GM12878 (cell line): ENCODE measurements around the gene DESI1. TPM values are rescaled to one million over a fixed set of nuclear protein-coding genes. Genes with fewer than 3 reads are reported as not detected.

Source experiments
- ATAC-seq: fragments of 200-7000 bp; cut with Tn5 transposase; 3 replicates; pipeline ENCODE4 v1.9.1; 2020; ENCODE audit warnings: mild to moderate bottlenecking, moderate library complexity
- Bru-seq: library from RNA; stranded (reverse); fragments of 400-500 nt; gene quantifications from one replicate; lab custom pipeline; 2021; lab: Mats Ljungman, UMichigan
- BruChase-seq, 2 experiments: library from RNA; stranded (reverse); fragments of 400-500 nt; gene quantifications; one replicate each; lab custom pipeline; 2021; lab: Mats Ljungman, UMichigan
- BruUV-seq: library from RNA; stranded (reverse); fragments of 400-500 nt; replicated peaks from 2 replicates; lab custom pipeline; 2021; lab: Mats Ljungman, UMichigan
- CTCF ChIA-PET: fragments of 300-600 bp; sonication (Branson Sonifier 250); formaldehyde crosslinking; extraction: SDS; loops from one replicate; lab custom pipeline; 2021; ENCODE audit warnings: inconsistent platforms; lab: Yijun Ruan, JAX
- POLR2A ChIA-PET: fragments of 350-600 bp; formaldehyde crosslinking; extraction: SDS; loops from one replicate; lab custom pipeline; 2021; ENCODE audit warnings: inconsistent platforms; lab: Charles Lee
- RAD21 ChIA-PET: fragments of 300-600 bp; sonication (Branson Sonifier 250); formaldehyde crosslinking; loops from one replicate; lab custom pipeline; 2023; ENCODE audit warnings: antibody characterized with exemption; ENCODE audit not compliant: unreplicated experiment; lab: Charles Lee
- SMC1A ChIA-PET: fragments of 300-600 bp; sonication (Branson Sonifier 250); formaldehyde crosslinking; loops from one replicate; lab custom pipeline; 2023; ENCODE audit not compliant: unreplicated experiment, uncharacterized antibody; lab: Charles Lee
- DNase-seq: peaks from one replicate; pipeline ENCODE4 v3.0.0-alpha.2; 2011; ENCODE audit warnings: low read depth, low spot score
- FAIRE-seq: peaks from 3 replicates; lab custom pipeline; 2011; peaks lifted over from hg19 to GRCh38; lab: Jason Lieb, UNC
- H2AFZ ChIP-seq: 2 replicates; pipeline ENCODE4 v1.6.0; 2011; ENCODE audit warnings: low read depth, low read length, control low read depth; ENCODE audit not compliant: control insufficient read depth
- H3K27ac ChIP-seq: 2 replicates; pipeline ENCODE4 v1.5.1; 2011; ENCODE audit warnings: control low read depth; ENCODE audit not compliant: control insufficient read depth, insufficient read depth
- H3K27me3 ChIP-seq, 2 experiments: replicated peaks in 1 of 2; 2 replicates each; pipeline versions ENCODE4 v1.6.0 to v1.6.1; 2011; ENCODE audit warnings: low read length in 1 of 2; ENCODE audit not compliant: control insufficient read depth in 2 of 2, insufficient read depth in 2 of 2
- H3K36me3 ChIP-seq, 2 experiments: 2 replicates each; pipeline ENCODE4 v1.5.1; 2011; ENCODE audit warnings: low read length in 1 of 2; ENCODE audit not compliant: control insufficient read depth in 2 of 2, insufficient read depth in 2 of 2
- H3K4me1 ChIP-seq: 2 replicates; pipeline ENCODE4 v1.6.1; 2011; ENCODE audit warnings: mild to moderate bottlenecking, low read length, moderate library complexity, mixed read lengths; ENCODE audit not compliant: control insufficient read depth, insufficient read depth
- H3K4me2 ChIP-seq: 2 replicates; pipeline ENCODE4 v1.6.0; 2011; ENCODE audit warnings: control low read depth; ENCODE audit not compliant: control insufficient read depth, insufficient read depth
- H3K4me3 ChIP-seq: fragments of 200-600 bp; sonication (generic); 2 replicates; pipeline ENCODE4 v1.5.1; 2016
- H3K79me2 ChIP-seq: 2 replicates; pipeline ENCODE4 v1.6.0; 2011; ENCODE audit warnings: low read length; ENCODE audit not compliant: control insufficient read depth, insufficient read depth
- H3K9ac ChIP-seq: 2 replicates; pipeline ENCODE4 v1.8.0; 2011; ENCODE audit warnings: low read length, control low read depth, mixed read lengths; ENCODE audit not compliant: control insufficient read depth, insufficient read depth
- H3K9me3 ChIP-seq: replicated peaks from 3 replicates; pipeline ENCODE4 v1.5.1; 2011; ENCODE audit warnings: mild to moderate bottlenecking, low read length; ENCODE audit not compliant: control insufficient read depth, insufficient read depth
- H4K20me1 ChIP-seq: 2 replicates; pipeline ENCODE4 v1.6.0; 2011; ENCODE audit not compliant: control insufficient read depth, insufficient read depth
- ASH2L ChIP-seq: fragments of 300-600, 200-600 bp; sonication (generic); IDR thresholded peaks from 2 replicates; pipeline ENCODE4 v1.6.1; 2017; ENCODE audit warnings: low read depth, mild to moderate bottlenecking, borderline replicate concordance
- GATAD2B ChIP-seq: fragments of 450-650 bp; conservative IDR thresholded peaks from 2 replicates; pipeline ENCODE4 v1.6.1; 2017; ENCODE audit warnings: low read depth, mild to moderate bottlenecking, moderate library complexity
- HDGF ChIP-seq: fragments of 450-650 bp; IDR thresholded peaks from 2 replicates; pipeline ENCODE4 v1.6.1; 2016; ENCODE audit warnings: antibody characterized with exemption
- MXI1 ChIP-seq: fragments of 150-350 bp; IDR thresholded peaks from 2 replicates; pipeline ENCODE4 v1.6.1; 2011; ENCODE audit warnings: low read depth, mild to moderate bottlenecking, inconsistent platforms, low read length, improper control_type of control experiment
- NKRF ChIP-seq: fragments of 450-650 bp; conservative IDR thresholded peaks from 2 replicates; pipeline ENCODE4 v1.6.1; 2017; ENCODE audit warnings: mild to moderate bottlenecking, moderate library complexity
- NR2F1 ChIP-seq: fragments of 450-650 bp; conservative IDR thresholded peaks from 2 replicates; pipeline ENCODE4 v1.6.1; 2017; ENCODE audit warnings: mild to moderate bottlenecking
- NRF1 ChIP-seq: conservative IDR thresholded peaks from 2 replicates; pipeline ENCODE4 v1.6.1; 2011; ENCODE audit warnings: mild to moderate bottlenecking, low read depth, low read length, improper control_type of control experiment
- POU2F2 ChIP-seq: IDR thresholded peaks from 3 replicates; pipeline ENCODE4 v1.6.1; 2011; ENCODE audit warnings: low read depth, mild to moderate bottlenecking, low read length, borderline replicate concordance
- SMAD5 ChIP-seq: IDR thresholded peaks from 2 replicates; pipeline ENCODE4 v1.6.1; 2016; ENCODE audit warnings: antibody characterized with exemption, low read depth
- TARDBP ChIP-seq: IDR thresholded peaks from 2 replicates; pipeline ENCODE4 v1.6.1; 2016; ENCODE audit warnings: borderline replicate concordance
- ZNF207 ChIP-seq: fragments of 450-650 bp; IDR thresholded peaks from 2 replicates; pipeline ENCODE4 v1.6.1; 2014; ENCODE audit warnings: antibody characterized with exemption, mild to moderate bottlenecking, borderline replicate concordance
- ZNF592 ChIP-seq: fragments of 450-650 bp; IDR thresholded peaks from 2 replicates; pipeline ENCODE4 v1.6.1; 2017; ENCODE audit warnings: mild to moderate bottlenecking, moderate library complexity
- WGBS: methylation state at CpG from one replicate; pipeline ENCODE4 v1.1.6; 2016; ENCODE audit warnings: low lambda C conversion rate; ENCODE audit not compliant: insufficient replicate concordance, insufficient coverage; ENCODE audit errors: missing lambda C conversion rate; 5-methylcytosine and 5-hydroxymethylcytosine counted together
- in situ Hi-C: fragments of 300-500 bp; cut with MboI; formaldehyde crosslinking; loops from 9 replicates; pipeline ENCODE4 v1.14.3; 2018; ENCODE audit warnings: mixed read lengths
- intact Hi-C: fragments of 100-400 bp; cut with micrococcal nuclease; formaldehyde crosslinking; loops from one replicate; pipeline ENCODE4 v1.14.2; 2022; ENCODE audit not compliant: unreplicated experiment
- long read RNA-seq, 2 experiments: library from polyadenylated mRNA; unstranded; transcript quantifications; one replicate each; pipeline ENCODE4 v2.0.0, GENCODE V29; 2019 to 2020
- polyA minus RNA-seq, 3 experiments: library from RNA; depleted of rRNA, polyadenylated mRNA; stranded (reverse); fragments of >200 nt; gene quantifications; 2 replicates each; pipeline ENCODE4 v1.2.3, GENCODE V29; 2011
- polyA plus RNA-seq, 11 experiments: library from polyadenylated mRNA; depleted of rRNA in 4 of 11; unstranded in 6 of 11; stranded (reverse) in 5 of 11; fragments of >200 nt; fragmentation: Nextera tagmentation in 4 of 11; fragmentation: Illumina TruSeq in 1 of 11; extraction: Ambion mirVana in 4 of 11; extraction: Trizol in 1 of 11; gene quantifications; 1 replicate in 1 of 11; 2 replicates in 10 of 11; pipeline versions ENCODE4 v1.2.1 to v1.2.3, GENCODE V29; 2011 to 2016; ENCODE audit warnings: inconsistent platforms in 2 of 11, missing spikeins in 2 of 11, low read depth in 1 of 11
- total RNA-seq, 4 experiments: library from RNA; depleted of rRNA in 3 of 4; stranded (reverse); fragments of >200 nt in 3 of 4; fragmentation: Illumina TruSeq in 1 of 4; extraction: Trizol in 1 of 4; gene quantifications; 2 replicates each; pipeline versions ENCODE4 v1.2.1 to v1.2.3, GENCODE V29; 2013 to 2021

Gene DESI1
- 45.5 and 55.8 TPM in 2 replicates for total RNA-seq (2013; cell fraction: nucleolus; rRNA removed)
- 30.8 and 31.2 TPM in 2 replicates for total RNA-seq (2014; rRNA removed)
- 32.8 and 37.1 TPM in 2 replicates for total RNA-seq (2014; rRNA removed; fragmentation: Illumina TruSeq; extraction: Trizol)
- total RNA-seq (2021): 48.2 and 51.7 TPM in 2 replicates
- polyA plus RNA-seq (2011; ENCODE audit: low read depth): 13.5 TPM
- polyA plus RNA-seq (2011; rRNA removed): 29.4 and 33.7 TPM in 2 replicates
- 35.2 and 38.2 TPM in 2 replicates for polyA plus RNA-seq (2011; cell fraction: cytosol; rRNA removed)
- polyA plus RNA-seq (2011; cell fraction: nucleus; rRNA removed): 59.5 and 65.2 TPM in 2 replicates
- 22.4 and 22.5 TPM in 2 replicates for polyA plus RNA-seq (2012)
- 48.1 and 51.7 TPM in 2 replicates for polyA plus RNA-seq (2014; fragmentation: Illumina TruSeq; extraction: Trizol)
- 10 to 100 TPM in 1 of 2 experiments, 1 to 10 TPM in 1; 8.0 to 17.2 TPM for polyA plus RNA-seq (2014; fragmentation: Nextera tagmentation; extraction: Ambion mirVana)
- polyA plus RNA-seq (2014; rRNA removed): 44.0 and 46.4 TPM in 2 replicates
- polyA plus RNA-seq (2016; fragmentation: Nextera tagmentation; extraction: Ambion mirVana): 10 to 100 TPM; 76.3 to 76.8 TPM
- polyA minus RNA-seq (2011; rRNA and poly(A)+ RNA removed): 34.8 and 40.6 TPM in 2 replicates
- polyA minus RNA-seq (2011; cell fraction: cytosol; rRNA and poly(A)+ RNA removed): 11.0 and 15.1 TPM in 2 replicates
- polyA minus RNA-seq (2011; cell fraction: nucleus; rRNA and poly(A)+ RNA removed): 17.3 and 32.5 TPM in 2 replicates
- percentile 81 among the genes with signal in this experiment for Bru-seq, nascent RNA
- percentile 76 among the genes with signal in this experiment for BruChase-seq, experiment 1, labeled RNA remaining after a 6-hour chase
- percentile 77 among the genes with signal in this experiment for BruChase-seq, experiment 2, labeled RNA remaining after a 2-hour chase
- long read RNA-seq, experiment 1, transcript DESI1-201 (6 exons, 3,833 nt): major isoform, 15 of 20 reads
- long read RNA-seq, experiment 1, partial matches to known transcripts: 2 of 20 reads
- long read RNA-seq, experiment 1, other reads (novel, unspliced or antisense): 3 of 20 reads
- long read RNA-seq, experiment 2, transcript DESI1-201 (6 exons, 3,833 nt): major isoform, 5 of 7 reads
- long read RNA-seq, experiment 2, partial matches to known transcripts: 0 of 7 reads
- long read RNA-seq, experiment 2, other reads (novel, unspliced or antisense): 2 of 7 reads

GRCh38 chr22:41620589-41621098 is at the start of gene DESI1:
DESI1 (minus strand) TSS chr22:41621043; CDS start chr22:41620839, 204 bp downstream.
- peak within 1 kb of the TSS; percentile 97 for H3K9ac ChIP-seq
- DNase-seq (no peak), ATAC-seq (peak; percentile 86), FAIRE-seq (no peak)
- peak within 1 kb of the TSS; percentile 95 for H3K4me3 ChIP-seq
- peaks cover 2 to 6% of the 10 kb centered on the region in 2 experiments; a peak in 3 of 4 replicates for H3K36me3 ChIP-seq
- RAD21 ChIA-PET: interaction anchor here (0.6 to 2.1 kb wide), 11 partner anchors 17 to 323 kb away, joined by 3 to 10 read pairs (median 4); partner anchors contain the start of genes PMM1 and POLR3H
- H2AFZ ChIP-seq: peak within 1 kb of the TSS; percentile 97
- peaks cover 5% of the 10 kb centered on the region for H3K4me1 ChIP-seq
- POLR2A ChIA-PET: interaction anchor here (0.7 to 4.7 kb wide), 13 partner anchors 17 to 764 kb away, joined by 3 to 74 read pairs (median 6); partner anchors contain the start of genes CCDC134, CENPM, PMM1 and SNU13
- intact Hi-C loops (loop anchor here (2.0 kb wide), 1 partner anchor 44 kb away; no protein-coding TSS in a partner anchor), in situ Hi-C loops (no loop called here)
- CTCF ChIA-PET: interaction anchor here (0.6 to 4.2 kb wide), 6 partner anchors 16 to 94 kb away, joined by 3 to 16 read pairs (median 3); partner anchors contain the start of genes PMM1 and POLR3H
- SMC1A ChIA-PET: interaction anchor here (2.1 kb wide), 1 partner anchor 17 kb away, joined by 8 read pairs; no protein-coding TSS in a partner anchor
- peaks cover 59% of the 10 kb centered on the region for H3K79me2 ChIP-seq
- no peaks in the 10 kb centered on the region for H3K9me3 ChIP-seq
- H3K27ac ChIP-seq: peak within 1 kb of the TSS; percentile 97
- BruUV-seq: no TSS peak
- H4K20me1 ChIP-seq: peaks cover 4% of the 10 kb centered on the region; the same call in 1 of the 2 replicates
- H3K4me2 ChIP-seq: peak within 1 kb of the TSS; percentile 89
- H3K27me3 ChIP-seq: no peaks in the 10 kb centered on the region
- 1% methylated on average over 34 of the region's 40 CpGs for WGBS
- TF ChIP-seq ASH2L (no peak), MXI1 (peak; percentile 34), GATAD2B (0 out of 2 replicates have a peak, but pooled peaks have one; percentile 48), HDGF (0 out of 2 replicates have a peak, but pooled peaks have one; percentile 6), POU2F2 (peak; percentile 63; the same call in 1 of the 3 replicates), NRF1 (no peak), ZNF207 (peak; percentile 42; the same call in 1 of the 2 replicates), NR2F1 (0 out of 2 replicates have a peak, but pooled peaks have one; percentile 8), TARDBP (no peak), NKRF (peak; percentile 72), SMAD5 (peak; percentile 91), ZNF592 (no peak)
